Activated T-cell treated with anti-CD3 and anti-CD28 coated beads, Interleukin-2, amount 50 U/mL, for 48 hours (primary cell): ENCODE results near the gene MEOX1.
"Not testable (repeated sequence)": the region's sequence is repeated elsewhere in the genome, so short reads cannot be mapped to it uniquely, and the experiment has no call there.

Source experiments
- DNase-seq, 2 experiments: peaks; one replicate each; pipeline ENCODE4 v3.0.0-alpha.2; 2020

MEOX1 gene

GRCh38 chr17:43661699-43662412, at the start of gene MEOX1:
Gene MEOX1 (minus strand): TSS chr17:43661922. CDS start chr17:43661534, 388 bp downstream.
- DNase-seq, result peak; percentile 62 to 64

DNA sequence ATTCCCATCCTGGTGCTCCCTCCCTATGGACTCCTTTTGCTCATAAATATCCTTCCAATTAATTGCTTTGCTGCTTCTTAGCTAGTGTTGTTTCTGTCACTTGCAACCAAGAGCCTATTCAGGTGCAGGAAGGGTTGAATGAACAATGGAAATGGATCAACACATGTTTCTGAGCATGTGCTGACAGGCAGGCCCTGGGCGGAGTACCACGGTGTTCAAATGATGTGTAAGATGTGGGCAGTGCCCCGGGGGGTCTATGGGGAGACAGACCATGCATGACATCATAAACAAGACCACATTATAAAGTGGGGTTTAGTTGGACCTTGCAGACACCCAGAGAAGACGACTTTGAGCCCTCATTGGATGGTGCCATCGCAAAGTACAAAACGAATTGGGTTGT, 48.4 kb upstream of the MEOX1 start:
- DNase-seq, result no peak

DNA sequence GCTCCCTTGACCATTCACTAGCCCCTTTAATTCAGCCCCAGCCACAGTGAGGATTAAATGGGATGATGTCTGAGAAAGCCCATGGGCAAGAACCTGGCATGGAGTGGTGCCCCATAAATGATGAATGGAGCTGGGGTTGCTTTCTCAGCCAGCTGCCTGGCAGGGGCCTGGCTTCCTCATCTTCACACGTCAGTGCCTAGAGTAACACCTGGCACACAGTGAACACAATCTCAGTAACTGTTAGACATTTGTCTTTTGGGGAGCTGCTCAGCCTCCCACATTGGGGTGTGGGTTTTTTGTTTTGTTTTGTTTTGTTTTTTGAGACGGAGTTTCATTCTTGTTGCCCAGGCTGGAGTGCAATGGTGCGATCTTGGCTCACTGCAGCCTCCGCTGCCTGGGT, 47.5 kb upstream of the MEOX1 start:
- DNase-seq, result no peak

DNA sequence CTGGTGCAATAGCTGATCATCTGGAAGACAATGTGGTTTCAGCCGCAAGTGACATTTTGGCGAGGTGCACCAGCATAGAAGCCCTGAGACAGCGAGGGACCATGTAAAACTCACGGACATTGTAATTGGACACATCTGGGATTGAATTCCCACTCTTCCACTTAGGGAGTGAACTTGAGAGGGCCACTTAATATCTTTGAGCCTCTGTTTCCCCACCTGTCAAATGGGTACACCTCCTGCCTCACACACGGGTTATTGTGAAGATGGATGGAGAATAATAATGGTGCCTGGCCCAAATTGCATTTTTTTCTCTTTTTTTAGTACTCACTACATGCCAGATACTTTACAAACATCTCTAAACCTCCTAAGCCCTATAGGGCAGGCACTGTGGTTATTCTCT, 45.5 kb upstream of the MEOX1 start:
- DNase-seq, result no peak

GRCh38 chr17:43706235-43706634, 44.5 kb upstream of the MEOX1 start:
- no peak for DNase-seq

GRCh38 chr17:43703630-43704029, 41.9 kb upstream of the MEOX1 start:
- no peak for DNase-seq

DNA sequence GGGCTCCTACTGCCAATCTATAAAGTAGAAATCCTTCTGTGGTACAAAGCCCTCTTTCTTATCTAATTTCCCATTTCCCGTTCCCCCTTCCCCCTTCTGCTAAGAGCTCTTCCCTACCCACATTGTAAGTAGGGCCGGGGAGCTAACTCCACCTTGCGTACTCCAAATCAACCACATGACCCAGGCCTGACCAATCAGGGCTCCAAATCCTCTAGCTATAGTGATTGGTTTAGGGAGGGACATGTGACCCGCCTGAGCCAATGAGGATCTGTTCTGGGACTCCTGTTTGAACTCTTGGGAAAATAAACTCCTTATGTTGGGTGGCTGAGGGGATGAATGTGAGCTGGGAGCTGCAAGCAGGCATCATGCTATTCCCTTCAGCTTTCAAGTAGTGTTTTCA, 40.9 kb upstream of the MEOX1 start:
- DNase-seq, result peak; percentile 38 to 53

DNA sequence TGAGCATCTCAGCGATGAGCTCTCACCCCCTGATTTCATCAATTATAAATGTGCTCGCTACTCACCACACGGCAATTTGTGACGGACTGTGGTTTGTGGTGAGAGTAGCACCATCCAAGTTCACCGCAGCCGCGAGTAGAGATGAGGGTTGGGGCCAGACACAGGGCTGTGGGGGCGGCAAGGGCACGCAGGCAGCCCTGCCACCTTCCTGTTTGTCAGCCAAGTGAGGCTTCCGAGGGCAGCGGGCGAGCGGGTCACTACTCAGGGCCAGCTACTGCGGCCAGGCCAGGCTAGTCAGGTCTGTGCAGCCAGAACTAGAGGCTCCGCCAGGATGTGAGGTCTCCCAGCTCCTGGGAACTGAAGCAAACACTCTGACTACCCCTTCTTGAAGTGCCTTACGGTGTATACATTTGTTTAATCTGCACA, 39.6 kb upstream of the MEOX1 start:
- peak; percentile 73 to 78 for DNase-seq

DNA sequence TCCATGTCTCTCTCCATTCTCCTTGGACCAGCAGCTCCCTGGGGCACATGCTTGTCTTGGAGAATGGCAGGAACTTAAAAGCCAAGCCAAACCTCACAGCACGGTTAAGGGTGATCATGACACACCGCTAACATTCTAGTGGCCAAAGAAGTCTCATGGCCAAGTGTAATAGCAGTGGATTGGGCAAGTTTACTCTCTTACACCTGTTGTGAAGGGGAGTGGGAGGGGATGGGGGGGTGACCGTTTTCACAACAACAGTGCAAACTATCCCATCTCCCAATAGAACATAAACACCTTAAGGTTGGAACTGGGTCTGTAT, 37.7 kb upstream of the MEOX1 start:
- no peak for DNase-seq

DNA sequence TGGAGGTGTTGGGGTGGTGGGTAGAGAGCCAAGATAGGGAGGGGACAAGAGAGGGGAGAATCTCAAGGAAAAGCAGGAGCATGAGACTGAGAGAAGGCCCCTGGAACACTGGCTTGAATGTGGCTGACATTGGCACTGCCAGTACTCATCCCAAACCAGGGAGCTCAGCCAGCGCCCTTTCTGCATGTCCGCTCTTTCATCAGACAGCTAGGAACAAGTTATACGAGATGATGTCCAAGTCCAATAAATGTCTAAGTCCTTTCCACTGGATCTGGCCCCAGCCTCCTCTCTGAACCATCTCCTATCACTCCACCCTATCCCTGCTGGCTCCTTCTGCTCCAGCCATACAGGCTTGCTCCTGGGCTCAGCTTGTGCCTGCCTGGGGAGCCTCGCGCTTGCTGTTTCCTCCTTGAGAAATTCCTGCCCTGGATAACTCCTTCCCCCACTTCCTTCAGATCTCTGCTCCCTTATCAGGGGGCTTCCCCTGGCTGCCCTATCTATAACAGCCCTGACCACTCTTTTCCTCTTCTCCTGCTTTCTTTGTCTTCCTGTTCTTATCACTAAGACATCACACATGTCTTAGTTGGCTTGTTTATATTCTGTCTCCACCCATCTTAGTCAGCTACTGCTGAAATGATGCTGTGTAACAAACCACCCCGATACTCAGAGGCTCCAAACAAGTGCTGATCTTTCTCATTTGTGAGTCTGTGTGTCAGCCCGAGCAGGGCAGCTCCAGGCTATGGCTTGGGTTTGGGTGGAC, 37.1 kb upstream of the MEOX1 start:
- no peak for DNase-seq

DNA sequence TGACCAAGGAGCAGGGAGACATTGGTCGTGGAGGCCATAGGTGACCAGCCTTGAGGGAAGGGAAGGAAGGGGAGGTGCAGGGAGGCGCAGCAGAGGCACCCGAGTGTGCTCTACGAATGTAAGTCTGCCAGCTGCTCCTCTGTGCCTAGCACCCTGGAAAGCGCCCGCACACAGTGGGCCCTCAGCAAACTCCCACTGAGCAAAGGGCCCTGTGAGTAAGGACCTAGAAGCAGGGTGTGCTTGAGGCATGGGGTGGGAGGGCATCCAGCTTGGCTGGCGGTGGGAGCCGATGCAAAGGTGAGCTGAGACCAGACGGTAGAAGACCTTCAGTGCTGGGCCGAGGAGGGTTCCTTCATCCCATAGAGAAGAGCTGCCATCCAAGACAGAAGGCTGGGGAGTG, 36.2 kb upstream of the MEOX1 start:
- no peak for DNase-seq

GRCh38 chr17:43696891-43697290, 35.2 kb upstream of the MEOX1 start:
- DNase-seq, result no peak

DNA sequence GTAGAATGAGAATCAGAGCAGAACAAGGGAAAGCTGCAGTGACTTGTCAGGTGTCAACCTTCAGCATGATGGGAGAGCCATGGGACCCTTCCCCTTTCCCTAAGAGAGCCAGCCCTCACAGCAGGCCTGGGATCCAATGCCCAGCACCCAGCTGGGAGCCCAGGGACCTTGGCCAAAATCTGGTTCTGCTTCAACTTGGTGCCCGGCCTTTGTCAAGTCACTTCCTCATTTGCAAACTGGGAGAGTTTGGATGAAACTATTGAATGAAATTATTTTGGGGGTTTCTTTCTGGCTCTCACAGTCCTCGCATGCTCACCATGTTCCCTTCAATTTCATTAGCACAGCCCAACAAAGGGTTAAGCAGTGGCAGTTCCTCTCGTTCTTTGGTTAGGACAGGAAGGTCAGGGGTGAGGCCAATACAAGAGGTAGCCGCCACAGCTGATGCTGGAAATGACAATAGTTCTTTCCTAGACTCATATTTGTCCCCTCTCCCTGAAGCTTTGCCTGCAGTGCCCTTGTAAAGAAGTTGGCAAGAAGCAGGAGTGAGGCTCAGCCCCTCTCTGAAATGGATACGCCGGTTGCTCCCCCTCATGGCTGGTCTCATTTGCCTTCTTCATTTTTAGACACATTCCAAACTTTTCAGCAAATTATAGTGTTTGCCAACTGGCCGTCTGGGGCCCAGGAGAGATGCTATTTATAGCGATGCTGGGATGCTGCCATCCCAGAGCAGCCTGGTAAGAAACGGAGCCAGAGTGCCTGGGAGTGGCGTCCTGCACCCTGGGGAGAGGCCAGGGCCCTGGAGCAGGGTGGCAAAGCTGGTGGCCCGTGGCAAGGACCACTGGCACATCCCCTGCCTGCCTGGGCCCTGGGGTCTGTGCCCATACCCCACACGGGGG, 34.5 kb upstream of the MEOX1 start:
- no peak for DNase-seq

GRCh38 chr17:43694081-43694870, 32.6 kb upstream of the MEOX1 start:
- peak; percentile 79 for DNase-seq

GRCh38 chr17:43691317-43691693, 29.6 kb upstream of the MEOX1 start:
- DNase-seq, result no peak

- no peak for DNase-seq
These were observed 29.0 kb upstream of the MEOX1 start for GRCh38 chr17:43690624-43691316.

GRCh38 chr17:43689814-43690213, 28.1 kb upstream of the MEOX1 start:
- DNase-seq, result no peak

DNA sequence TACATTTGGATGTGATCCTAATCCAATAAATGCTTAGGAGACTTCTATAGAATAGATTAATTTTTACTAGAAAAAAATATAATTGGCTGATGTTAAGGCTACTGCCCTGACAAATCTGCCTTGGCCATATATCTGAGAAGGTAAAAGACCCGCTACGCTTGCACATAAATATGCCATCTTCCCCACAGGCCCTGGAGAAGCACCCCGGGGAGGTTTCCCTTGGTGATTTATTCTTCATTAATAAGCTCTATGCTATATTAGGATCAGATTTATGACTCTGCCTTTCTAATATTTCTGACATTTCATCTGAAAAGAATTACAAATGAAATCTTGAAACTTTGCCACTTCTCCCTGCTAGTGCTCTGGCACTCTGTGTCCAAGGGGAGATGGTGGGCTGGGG, 27.4 kb upstream of the MEOX1 start:
- DNase-seq, result no peak

DNA sequence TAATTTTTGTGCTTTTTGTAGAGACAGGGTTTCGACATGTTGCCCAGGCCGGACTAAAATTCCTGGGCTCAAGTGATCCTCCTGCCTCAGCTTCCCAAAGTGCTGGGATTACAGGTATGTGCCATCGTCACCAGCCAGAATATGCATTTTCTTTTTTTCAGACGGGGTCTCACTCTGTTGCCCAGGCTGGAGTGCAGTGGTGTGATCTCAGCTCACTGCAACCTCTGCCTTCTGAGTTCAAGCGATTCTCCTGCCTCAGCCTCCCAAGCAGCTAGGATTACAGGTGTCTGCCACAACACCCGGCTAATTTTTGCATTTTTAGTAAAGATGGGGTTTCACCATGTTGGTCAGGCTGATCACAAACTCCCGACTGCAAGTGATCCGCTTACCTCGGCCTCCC, 25.2 kb upstream of the MEOX1 start:
- not testable (repeated sequence) for DNase-seq

DNA sequence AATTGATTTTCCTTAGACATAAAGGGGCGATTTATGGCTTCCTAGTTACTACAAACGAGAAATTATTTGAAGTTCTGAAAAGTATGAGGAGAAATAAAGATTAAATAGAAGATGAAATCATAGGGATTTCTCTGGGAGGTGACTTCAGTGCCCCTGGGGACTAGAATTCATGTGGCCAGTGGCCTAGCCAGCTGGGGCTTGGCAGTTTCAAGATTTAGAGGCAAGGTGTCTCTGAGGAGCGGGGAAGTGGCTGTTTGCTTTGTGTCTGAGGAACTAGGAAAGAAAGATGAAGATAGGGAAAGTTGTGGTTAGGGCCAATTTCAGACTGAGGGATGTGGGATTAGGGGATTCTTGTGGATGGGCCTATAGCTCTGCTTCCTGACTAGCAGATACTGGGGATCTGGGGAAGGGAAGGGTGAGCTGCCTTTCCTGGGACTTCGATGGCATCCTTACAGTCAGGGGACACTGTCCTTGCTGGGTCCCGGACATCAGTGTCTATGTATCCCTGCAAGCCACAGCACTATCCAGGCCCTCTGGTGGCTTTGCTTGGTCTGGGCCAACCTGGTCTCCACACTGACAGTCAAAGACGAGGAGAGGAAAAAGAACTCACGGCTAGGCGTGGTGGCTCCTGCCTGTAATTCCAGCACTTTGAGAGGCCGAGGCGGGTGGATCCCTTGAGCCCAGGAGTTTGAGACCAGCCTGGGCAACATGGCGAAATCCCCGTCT, 22.4 kb upstream of the MEOX1 start:
- no peak for DNase-seq

DNA sequence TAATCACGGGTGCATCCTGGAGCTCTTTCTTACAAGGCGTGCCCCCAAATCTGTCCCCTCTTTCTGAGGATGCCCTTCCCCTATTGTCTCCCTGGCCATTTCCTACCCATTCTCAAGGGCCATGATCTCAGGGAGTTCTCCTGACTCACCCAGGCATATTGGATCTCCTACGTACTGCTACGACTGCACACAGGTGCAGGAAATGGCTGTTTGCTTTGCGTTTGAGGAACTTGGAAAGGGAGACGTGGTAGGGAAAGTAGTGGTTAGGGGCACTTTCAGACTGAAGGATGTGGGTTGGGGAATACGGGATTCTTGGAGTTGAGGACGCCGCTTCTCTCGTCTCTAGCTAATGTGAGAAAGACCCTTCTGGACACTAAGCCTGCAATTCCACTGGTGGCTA, 18.7 kb upstream of the MEOX1 start:
- DNase-seq, result no peak

GRCh38 chr17:43679911-43680310, 18.2 kb upstream of the MEOX1 start:
- no peak for DNase-seq
